ENCODE measurements around the gene NAPEPLD. TPM values are rescaled to one million over a fixed set of nuclear protein-coding genes. Genes with fewer than 3 reads are reported as not detected.
"Not testable (repeated sequence)": the region's sequence is repeated elsewhere in the genome, so short reads cannot be mapped to it uniquely, and the experiment has no call there.

Gene NAPEPLD
- total and polyA plus RNA-seq, 2 donors (not counting 1 experiment from before 2014, with no cell fraction given), result 5.7 to 9.2 TPM

GRCh38 chr7:103082497-103082896 is 66.4 kb downstream of the NAPEPLD start:
- H3K79me2 ChIP-seq (ENCODE audit: control insufficient read depth, insufficient read depth, low read length), result peaks cover 6% of the 10 kb centered on the region
- DNase-seq (ENCODE audit: low read depth in 2 of 2), result no peak
- H3K4me3 ChIP-seq (replicated peaks in 1 of 4; ENCODE audit: control extremely low read depth in 1 of 4, insufficient read depth in 1 of 4, low read depth in 3 of 4, low read length in 4 of 4), result no peak overlapping the region
- TF ChIP-seq EZH2 (IDR thresholded peaks at IDR 0.05; ENCODE audit: low read length, missing control alignments), result no peak
- no peak for TF ChIP-seq CTCF (conservative IDR thresholded peaks at IDR 0.05 in 1 of 2, IDR thresholded peaks at IDR 0.05 in 1 of 2; ENCODE audit: low read depth in 1 of 2, low read length in 2 of 2)
- no peak overlapping the region for H3K9ac ChIP-seq (ENCODE audit: insufficient read depth, low read length)
- no peak overlapping the region for H3K4me2 ChIP-seq (ENCODE audit: extremely low read depth, insufficient read depth, low read length)
- H3K9me3 ChIP-seq (ENCODE audit: control insufficient read depth, insufficient read depth, low read depth, low read length), result no peaks in the 10 kb centered on the region
- no peaks in the 10 kb centered on the region for H3K4me1 ChIP-seq (ENCODE audit: control insufficient read depth, extremely low read depth, insufficient read depth, low read length)
- no peak overlapping the region for H3K27ac ChIP-seq (ENCODE audit: insufficient read depth, low read length)
- no peaks in the 10 kb centered on the region for H3K27me3 ChIP-seq (ENCODE audit: control insufficient read depth, insufficient read depth, low read length)
- peaks cover 3% of the 10 kb centered on the region for H3K36me3 ChIP-seq (ENCODE audit: control insufficient read depth, insufficient read depth, low read length)
- H4K20me1 ChIP-seq (ENCODE audit: control insufficient read depth, extremely low read depth, insufficient read depth, low read length), result no peaks in the 10 kb centered on the region
- no peak overlapping the region for H2AFZ ChIP-seq (ENCODE audit: low read length)

DNA sequence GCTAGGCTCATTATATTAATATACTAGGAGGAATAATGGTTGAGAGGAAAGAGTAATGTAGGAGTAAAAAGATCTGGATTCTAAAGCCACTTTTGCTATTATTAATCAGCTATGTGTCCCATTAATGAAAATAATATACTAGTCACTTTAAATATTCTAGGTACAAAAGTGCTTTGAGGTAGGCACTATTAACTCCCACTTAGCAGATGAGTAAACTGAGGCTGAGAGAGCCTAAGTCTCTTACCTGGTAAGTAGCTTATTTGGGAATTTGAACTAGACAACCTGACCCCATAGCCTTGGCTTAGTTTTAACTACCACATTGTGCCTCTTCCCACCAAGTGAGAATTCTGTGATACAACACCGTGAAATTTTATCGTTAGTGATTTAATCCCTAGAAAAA is 68.0 kb downstream of the NAPEPLD start:
- no peaks in the 10 kb centered on the region for H3K4me1 ChIP-seq (ENCODE audit: control insufficient read depth, extremely low read depth, insufficient read depth, low read length)
- H3K36me3 ChIP-seq (ENCODE audit: control insufficient read depth, insufficient read depth, low read length), result no peaks in the 10 kb centered on the region
- H3K9ac ChIP-seq (ENCODE audit: insufficient read depth, low read length), result no peak overlapping the region
- TF ChIP-seq CTCF (conservative IDR thresholded peaks at IDR 0.05 in 1 of 2, IDR thresholded peaks at IDR 0.05 in 1 of 2; ENCODE audit: low read depth in 1 of 2, low read length in 2 of 2) (no peak), EZH2 (IDR thresholded peaks at IDR 0.05; ENCODE audit: low read length, missing control alignments) (no peak)
- no peak overlapping the region for H3K4me2 ChIP-seq (ENCODE audit: extremely low read depth, insufficient read depth, low read length)
- no peak overlapping the region for H3K4me3 ChIP-seq (replicated peaks in 1 of 4; ENCODE audit: control extremely low read depth in 1 of 4, insufficient read depth in 1 of 4, low read depth in 3 of 4, low read length in 4 of 4)
- H3K79me2 ChIP-seq (ENCODE audit: control insufficient read depth, insufficient read depth, low read length), result peaks cover 18% of the 10 kb centered on the region
- no peaks in the 10 kb centered on the region for H3K9me3 ChIP-seq (ENCODE audit: control insufficient read depth, insufficient read depth, low read depth, low read length)
- no peak for DNase-seq (ENCODE audit: low read depth in 2 of 2)
- no peaks in the 10 kb centered on the region for H4K20me1 ChIP-seq (ENCODE audit: control insufficient read depth, extremely low read depth, insufficient read depth, low read length)
- H2AFZ ChIP-seq (ENCODE audit: low read length), result no peak overlapping the region
- H3K27me3 ChIP-seq (ENCODE audit: control insufficient read depth, insufficient read depth, low read length), result no peaks in the 10 kb centered on the region
- no peak overlapping the region for H3K27ac ChIP-seq (ENCODE audit: insufficient read depth, low read length)

- Histone ChIP-seq H4K20me1 (ENCODE audit: control insufficient read depth, extremely low read depth, insufficient read depth, low read length) (no peaks in the 10 kb centered on the region), H3K9me3 (ENCODE audit: control insufficient read depth, insufficient read depth, low read depth, low read length) (no peaks in the 10 kb centered on the region), H3K36me3 (ENCODE audit: control insufficient read depth, insufficient read depth, low read length) (no peaks in the 10 kb centered on the region), H3K4me3 (replicated peaks in 1 of 4; ENCODE audit: control extremely low read depth in 1 of 4, insufficient read depth in 1 of 4, low read depth in 3 of 4, low read length in 4 of 4) (no peak overlapping the region), H3K27me3 (ENCODE audit: control insufficient read depth, insufficient read depth, low read length) (no peaks in the 10 kb centered on the region), H3K4me1 (ENCODE audit: control insufficient read depth, extremely low read depth, insufficient read depth, low read length) (no peaks in the 10 kb centered on the region), H3K79me2 (ENCODE audit: control insufficient read depth, insufficient read depth, low read length) (peaks cover 22% of the 10 kb centered on the region), H3K9ac (ENCODE audit: insufficient read depth, low read length) (no peak overlapping the region), H3K27ac (ENCODE audit: insufficient read depth, low read length) (no peak overlapping the region), H2AFZ (ENCODE audit: low read length) (no peak overlapping the region), H3K4me2 (ENCODE audit: extremely low read depth, insufficient read depth, low read length) (no peak overlapping the region)
- TF ChIP-seq CTCF (conservative IDR thresholded peaks at IDR 0.05 in 1 of 2, IDR thresholded peaks at IDR 0.05 in 1 of 2; ENCODE audit: low read depth in 1 of 2, low read length in 2 of 2), result no peak
- TF ChIP-seq EZH2 (IDR thresholded peaks at IDR 0.05; ENCODE audit: low read length, missing control alignments), result no peak
- peak in 1 of 2 donors; percentile 56 for DNase-seq (ENCODE audit: low read depth in 2 of 2)
These were observed 69.1 kb downstream of the NAPEPLD start for GRCh38 chr7:103079836-103080235.

DNA sequence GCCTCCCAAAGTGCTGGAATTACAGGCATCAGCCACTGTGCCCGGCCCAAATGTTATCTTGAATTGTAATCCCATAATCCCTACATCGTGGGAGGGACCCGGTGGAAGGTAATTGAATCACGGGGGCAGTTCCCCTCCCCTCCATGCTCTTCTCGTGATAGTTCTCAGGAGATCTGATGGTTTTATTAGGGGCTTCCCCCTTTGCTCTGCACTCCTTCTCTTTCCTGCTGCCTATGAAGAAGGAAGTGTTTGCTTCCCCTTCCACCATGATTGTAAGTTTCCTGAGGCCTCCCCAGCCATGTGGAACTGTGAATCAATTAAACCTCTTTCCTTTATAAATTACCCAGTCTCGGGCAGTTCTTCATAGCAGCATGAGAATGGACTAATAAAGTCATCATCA is 70.7 kb downstream of the NAPEPLD start:
- peaks cover 22% of the 10 kb centered on the region for H3K79me2 ChIP-seq (ENCODE audit: control insufficient read depth, insufficient read depth, low read length)

More for the DNA sequence above, 70.7 kb downstream of the NAPEPLD start:
- DNase-seq (ENCODE audit: low read depth in 2 of 2); H3K9me3 ChIP-seq (ENCODE audit: control insufficient read depth, insufficient read depth, low read depth, low read length); H3K4me1 ChIP-seq (ENCODE audit: control insufficient read depth, extremely low read depth, insufficient read depth, low read length); H4K20me1 ChIP-seq (ENCODE audit: control insufficient read depth, extremely low read depth, insufficient read depth, low read length); H3K4me3 ChIP-seq (replicated peaks in 1 of 4; ENCODE audit: control extremely low read depth in 1 of 4, insufficient read depth in 1 of 4, low read depth in 3 of 4, low read length in 4 of 4); H3K27ac ChIP-seq (ENCODE audit: insufficient read depth, low read length); H3K36me3 ChIP-seq (ENCODE audit: control insufficient read depth, insufficient read depth, low read length); H2AFZ ChIP-seq (ENCODE audit: low read length); H3K9ac ChIP-seq (ENCODE audit: insufficient read depth, low read length); H3K27me3 ChIP-seq (ENCODE audit: control insufficient read depth, insufficient read depth, low read length); H3K4me2 ChIP-seq (ENCODE audit: extremely low read depth, insufficient read depth, low read length): not testable (repeated sequence)
